IMR-90 (cell line): Measurements from ENCODE around the gene CTRB2. TPM values are rescaled to one million over a fixed set of nuclear protein-coding genes. Genes with fewer than 3 reads are reported as not detected.

ENCODE experiments used
- ATAC-seq: fragments of 200-7000 bp; cut with Tn5 transposase; 2 replicates; pipeline ENCODE4 v1.9.1; 2020; ENCODE audit warnings: low read depth, mild to moderate bottlenecking, moderate library complexity
- BruUV-seq: library from RNA; stranded (reverse); fragments of 400-500 nt; replicated peaks from 2 replicates; lab custom pipeline; 2021; lab: Mats Ljungman, UMichigan
- CTCF ChIA-PET: fragments of 300-600 bp; formaldehyde crosslinking; extraction: SDS; loops from one replicate; lab custom pipeline; 2021; ENCODE audit warnings: antibody characterized with exemption; lab: Yijun Ruan, JAX
- POLR2A ChIA-PET: fragments of 300-600 bp; sonication (Branson Sonifier 250); formaldehyde crosslinking; loops from one replicate; lab custom pipeline; 2022; ENCODE audit warnings: antibody characterized with exemption; ENCODE audit not compliant: unreplicated experiment; lab: Charles Lee
- DNase-seq: peaks from one replicate; pipeline ENCODE4 v3.0.0; 2013
- H2AFZ ChIP-seq: replicated peaks from 2 replicates; pipeline ENCODE3; 2013; ENCODE audit warnings: low read length, mild to moderate bottlenecking; ENCODE audit not compliant: poor library complexity
- H2AK5ac ChIP-seq: 2 replicates; pipeline ENCODE4 v1.6.1; 2013; ENCODE audit warnings: low read depth, low read length, inconsistent platforms
- H2AK9ac ChIP-seq: replicated peaks from 2 replicates; pipeline ENCODE3; 2013; ENCODE audit warnings: mild to moderate bottlenecking, low read depth, low read length, moderate library complexity; ENCODE audit not compliant: poor library complexity
- H2BK120ac ChIP-seq: 2 replicates; pipeline ENCODE4 v1.6.1; 2013; ENCODE audit warnings: low read depth, low read length, inconsistent platforms
- H2BK15ac ChIP-seq: 3 replicates; pipeline ENCODE4 v1.6.1; 2013; ENCODE audit warnings: low read depth, low read length, inconsistent platforms
- H2BK20ac ChIP-seq: 2 replicates; pipeline ENCODE4 v1.6.1; 2013; ENCODE audit warnings: low read depth, mild to moderate bottlenecking, inconsistent platforms, low read length, moderate library complexity
- H2BK5ac ChIP-seq: 2 replicates; pipeline ENCODE4 v1.6.1; 2013; ENCODE audit warnings: mild to moderate bottlenecking, low read depth, low read length, inconsistent platforms; ENCODE audit not compliant: poor library complexity, severe bottlenecking
- H3K14ac ChIP-seq: replicated peaks from 2 replicates; pipeline ENCODE4 v1.6.1; 2013; ENCODE audit warnings: low read depth, low read length, inconsistent platforms
- H3K18ac ChIP-seq: 2 replicates; pipeline ENCODE4 v1.6.1; 2013; ENCODE audit warnings: low read depth, low read length, control low read depth
- H3K23ac ChIP-seq: 2 replicates; pipeline ENCODE4 v1.6.1; 2013; ENCODE audit warnings: low read depth, low read length, inconsistent platforms
- H3K27ac ChIP-seq: 2 replicates; pipeline ENCODE4 v1.5.1; 2013; ENCODE audit warnings: mild to moderate bottlenecking, control low read depth, low read length; ENCODE audit not compliant: insufficient read depth
- H3K27me3 ChIP-seq: 2 replicates; pipeline ENCODE4 v1.6.1; 2013; ENCODE audit warnings: low read length; ENCODE audit not compliant: control insufficient read depth, insufficient read depth
- H3K36me3 ChIP-seq: 2 replicates; pipeline ENCODE4 v1.6.1; 2013; ENCODE audit warnings: low read length, mixed read lengths; ENCODE audit not compliant: control insufficient read depth, insufficient read depth
- H3K4ac ChIP-seq: 2 replicates; pipeline ENCODE4 v1.6.1; 2013; ENCODE audit warnings: low read depth, low read length, inconsistent platforms
- H3K4me1 ChIP-seq: 2 replicates; pipeline ENCODE4 v1.6.1; 2013; ENCODE audit warnings: low read length, mixed read lengths; ENCODE audit not compliant: control insufficient read depth, insufficient read depth
- H3K4me2 ChIP-seq: 2 replicates; pipeline ENCODE4 v1.6.1; 2013; ENCODE audit warnings: low read depth, mild to moderate bottlenecking, control low read depth, low read length, moderate library complexity
- H3K4me3 ChIP-seq: 2 replicates; pipeline ENCODE4 v1.5.1; 2013; ENCODE audit warnings: low read depth, mild to moderate bottlenecking, control low read depth, low read length, moderate library complexity; ENCODE audit not compliant: insufficient read depth
- H3K56ac ChIP-seq: 2 replicates; pipeline ENCODE4 v1.6.1; 2013; ENCODE audit warnings: low read length, inconsistent platforms; ENCODE audit not compliant: insufficient read depth; ENCODE audit errors: extremely low read depth
- H3K79me1 ChIP-seq, 2 experiments: 2 replicates each; pipeline ENCODE4 v1.6.1; 2013; ENCODE audit warnings: low read length in 2 of 2, inconsistent platforms in 1 of 2, low read depth in 1 of 2
- H3K9ac ChIP-seq: 2 replicates; pipeline ENCODE4 v1.6.1; 2013; ENCODE audit warnings: low read depth, low read length, control low read depth
- H3K9me1 ChIP-seq: 2 replicates; pipeline ENCODE4 v1.6.1; 2013; ENCODE audit warnings: low read length, inconsistent platforms; ENCODE audit not compliant: insufficient read depth
- H3K9me3 ChIP-seq: 2 replicates; pipeline ENCODE4 v1.6.1; 2013; ENCODE audit warnings: low read length; ENCODE audit not compliant: control insufficient read depth, insufficient read depth
- H4K20me1 ChIP-seq: 2 replicates; pipeline ENCODE4 v1.6.1; 2013; ENCODE audit warnings: low read length, inconsistent platforms; ENCODE audit not compliant: insufficient read depth
- H4K5ac ChIP-seq: 2 replicates; pipeline ENCODE4 v1.6.1; 2013; ENCODE audit warnings: mild to moderate bottlenecking, low read depth, low read length, control low read depth
- H4K8ac ChIP-seq, 2 experiments: 2 replicates each; pipeline ENCODE4 v1.6.1; 2013; ENCODE audit warnings: low read depth in 2 of 2, low read length in 2 of 2, control low read depth in 1 of 2, inconsistent platforms in 1 of 2
- H4K91ac ChIP-seq: 2 replicates; pipeline ENCODE4 v1.6.1; 2013; ENCODE audit warnings: low read depth, low read length, inconsistent platforms; ENCODE audit not compliant: insufficient read depth
- CEBPB ChIP-seq: IDR thresholded peaks from 2 replicates; pipeline ENCODE4 v1.6.1; 2012; ENCODE audit warnings: low read depth, low read length, improper control_type of control experiment
- CHD1 ChIP-seq: IDR thresholded peaks from 2 replicates; pipeline ENCODE4 v1.6.1; 2012; ENCODE audit warnings: low read depth, low read length, improper control_type of control experiment
- ELK1 ChIP-seq: fragments of 150-350 bp; IDR thresholded peaks from 2 replicates; pipeline ENCODE4 v1.6.1; 2016; ENCODE audit warnings: low read depth, mild to moderate bottlenecking, low read length, moderate library complexity, borderline replicate concordance
- FOS ChIP-seq: fragments of 150-350 bp; IDR thresholded peaks from 2 replicates; pipeline ENCODE4 v1.6.1; 2016; ENCODE audit warnings: low read depth, low read length
- MAFK ChIP-seq: IDR thresholded peaks from 2 replicates; pipeline ENCODE4 v1.6.1; 2012; ENCODE audit warnings: low read depth, low read length, improper control_type of control experiment
- NFE2L2 ChIP-seq: fragments of 150-350 bp; IDR thresholded peaks from 2 replicates; pipeline ENCODE4 v1.6.1; 2016; ENCODE audit warnings: low read depth, mild to moderate bottlenecking, low read length
- RAD21 ChIP-seq: IDR thresholded peaks from 2 replicates; pipeline ENCODE4 v1.6.1; 2012; ENCODE audit warnings: low read length, improper control_type of control experiment
- RCOR1 ChIP-seq: IDR thresholded peaks from 2 replicates; pipeline ENCODE4 v1.6.1; 2012; ENCODE audit warnings: mild to moderate bottlenecking, low read length, improper control_type of control experiment; ENCODE audit not compliant: insufficient replicate concordance
- RFX5 ChIP-seq: IDR thresholded peaks from 2 replicates; pipeline ENCODE4 v1.8.0; 2012; ENCODE audit warnings: low read depth, mild to moderate bottlenecking, low read length, moderate library complexity
- SMC3 ChIP-seq: fragments of 150-350 bp; IDR thresholded peaks from 2 replicates; pipeline ENCODE4 v1.6.1; 2016; ENCODE audit warnings: low read depth, mild to moderate bottlenecking, antibody characterized with exemption, low read length, moderate library complexity
- WGBS, 2 experiments: methylation state at CpG; one replicate each; pipeline versions ENCODE4 v1.1.5 to v1.1.7; 2013; ENCODE audit warnings: missing lambda C conversion rate in 2 of 2; ENCODE audit not compliant: insufficient read length in 1 of 2; ENCODE audit errors: extremely low coverage in 2 of 2; 5-methylcytosine and 5-hydroxymethylcytosine counted together
- dilution Hi-C: fragments of 300-500 bp; cut with HindIII; formaldehyde crosslinking; loops from one replicate; pipeline ENCODE4 v1.14.3; 2018; ENCODE audit warnings: low sequenced_read_pairs; ENCODE audit not compliant: unreplicated experiment
- in situ Hi-C: fragments of 300-500 bp; cut with MboI; formaldehyde crosslinking; loops from 3 replicates; pipeline ENCODE4 v1.14.3; 2019; ENCODE audit warnings: low sequenced_read_pairs, inconsistent platforms, mixed read lengths
- intact Hi-C: fragments of 100-400 bp; cut with micrococcal nuclease; formaldehyde crosslinking; loops from 2 replicates; pipeline ENCODE4 v1.10.0; 2022
- polyA plus RNA-seq, 3 experiments: library from polyadenylated mRNA; depleted of rRNA; stranded (reverse); fragments of >200 nt; gene quantifications; 2 replicates each; pipeline ENCODE4 v1.2.3, GENCODE V29; 2012; ENCODE audit warnings: low replicate concordance in 1 of 3
- total RNA-seq: library from RNA; depleted of rRNA; stranded (reverse); fragments of >200 nt; gene quantifications from 2 replicates; pipeline ENCODE4 v1.2.3, GENCODE V29; 2012
- TF ChIP-seq, protein P1 (sequence below): conservative IDR thresholded peaks from 2 replicates; pipeline ENCODE4 v1.5.1; 2012; ENCODE audit warnings: mild to moderate bottlenecking, low read depth, low read length, improper control_type of control experiment

The CTRB2 gene
- total and polyA plus RNA-seq, 2 of the 4 experiments (the other 2 are of a cell fraction), result not detected

GRCh38 chr16:75234856-75235696 is 28.1 kb upstream of the CTRB2 start:
- H4K20me1 ChIP-seq, result peaks cover 87% of the 10 kb centered on the region

More at GRCh38 chr16:75234856-75235696, 28.1 kb upstream of the CTRB2 start:
- Histone ChIP-seq H2BK5ac (no peak overlapping the region), H3K9ac (no peak overlapping the region), H2AFZ (no peak overlapping the region), H2BK20ac (no peak overlapping the region), H3K36me3 (peaks cover 65% of the 10 kb centered on the region), H3K9me1 (peaks cover 3% of the 10 kb centered on the region; the same call in 1 of the 2 replicates), H2AK9ac (peak overlapping the region; percentile 58), H3K23ac (no peak overlapping the region), H4K5ac (no peak overlapping the region), H3K4ac (no peak overlapping the region), H2AK5ac (no peak overlapping the region), H2BK120ac (no peak overlapping the region), H3K79me1 (peaks cover 16 to 72% of the 10 kb centered on the region in 2 experiments), H4K91ac (no peak overlapping the region), H3K27me3 (no peaks in the 10 kb centered on the region), H3K4me3 (no peak overlapping the region), H3K14ac (no peak overlapping the region), H3K18ac (no peak overlapping the region), H3K4me2 (no peak overlapping the region), H3K4me1 (peaks cover 32% of the 10 kb centered on the region), H2BK15ac (no peak overlapping the region), H3K27ac (no peak overlapping the region), H3K9me3 (no peaks in the 10 kb centered on the region), H4K8ac (no peak overlapping the region), H3K56ac (no peak overlapping the region)
- dilution Hi-C loops (no loop called here), in situ Hi-C loops (loop anchor here (5.0 kb wide), 1 partner anchor 152 kb away; no protein-coding TSS in a partner anchor), intact Hi-C loops (loop anchor here (1.0 to 5.0 kb wide), 3 partner anchors 35 to 167 kb away; no protein-coding TSS in a partner anchor)
- ATAC-seq (no peak), DNase-seq (no peak)
- no TSS peak for BruUV-seq
- POLR2A ChIA-PET, result no interaction called here
- CTCF ChIA-PET, result interaction anchor here (1.5 kb wide), 1 partner anchor 156 kb away, joined by 7 read pairs; no protein-coding TSS in a partner anchor
- TF ChIP-seq RCOR1 (no peak), SMC3 (no peak), ELK1 (no peak), CHD1 (no peak), FOS (no peak), NFE2L2 (no peak), RAD21 (no peak), RFX5 (no peak), CEBPB (no peak), MAFK (no peak)
- TF ChIP-seq, protein P1, sequence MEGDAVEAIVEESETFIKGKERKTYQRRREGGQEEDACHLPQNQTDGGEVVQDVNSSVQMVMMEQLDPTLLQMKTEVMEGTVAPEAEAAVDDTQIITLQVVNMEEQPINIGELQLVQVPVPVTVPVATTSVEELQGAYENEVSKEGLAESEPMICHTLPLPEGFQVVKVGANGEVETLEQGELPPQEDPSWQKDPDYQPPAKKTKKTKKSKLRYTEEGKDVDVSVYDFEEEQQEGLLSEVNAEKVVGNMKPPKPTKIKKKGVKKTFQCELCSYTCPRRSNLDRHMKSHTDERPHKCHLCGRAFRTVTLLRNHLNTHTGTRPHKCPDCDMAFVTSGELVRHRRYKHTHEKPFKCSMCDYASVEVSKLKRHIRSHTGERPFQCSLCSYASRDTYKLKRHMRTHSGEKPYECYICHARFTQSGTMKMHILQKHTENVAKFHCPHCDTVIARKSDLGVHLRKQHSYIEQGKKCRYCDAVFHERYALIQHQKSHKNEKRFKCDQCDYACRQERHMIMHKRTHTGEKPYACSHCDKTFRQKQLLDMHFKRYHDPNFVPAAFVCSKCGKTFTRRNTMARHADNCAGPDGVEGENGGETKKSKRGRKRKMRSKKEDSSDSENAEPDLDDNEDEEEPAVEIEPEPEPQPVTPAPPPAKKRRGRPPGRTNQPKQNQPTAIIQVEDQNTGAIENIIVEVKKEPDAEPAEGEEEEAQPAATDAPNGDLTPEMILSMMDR, result no peak
- 90% methylated on average over 19 of the region's 48 CpGs; no CpG with 5 or more reads in 1 of the 2 experiments for WGBS, 2 experiments
